GM21423 (cell line): ENCODE data around the gene RYR2.
"Not testable (repeated sequence)": the region's sequence is repeated elsewhere in the genome, so short reads cannot be mapped to it uniquely, and the experiment has no call there.

Source experiments
- ATAC-seq: cut with Tn5 transposase; IDR thresholded peaks from one replicate; pipeline ENCODE4 v1.9.1; 2021; ENCODE audit warnings: mild to moderate bottlenecking, moderate library complexity; ENCODE audit not compliant: unreplicated experiment

Gene RYR2

GRCh38 chr1:237318748-237319147 is 276.8 kb downstream of the RYR2 start:
- ATAC-seq = no peak

DNA sequence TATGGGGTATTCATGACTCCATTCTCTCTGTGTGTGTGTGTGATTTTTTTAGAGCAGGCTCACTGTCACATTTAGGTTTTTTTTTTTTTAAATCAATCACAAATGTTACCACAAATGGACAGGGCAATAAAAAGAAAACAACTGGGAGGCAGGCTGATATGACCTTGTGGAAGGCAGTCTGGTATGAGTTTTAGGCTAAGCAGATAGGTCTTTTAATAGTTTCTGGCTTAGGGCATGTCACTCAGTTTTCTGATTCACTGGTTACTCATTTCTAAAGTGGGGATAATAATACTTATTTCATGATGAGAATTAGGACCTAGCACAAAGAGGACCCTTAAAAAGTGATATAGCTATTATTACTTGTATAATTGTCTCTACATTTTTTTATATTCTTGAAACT is 278.9 kb downstream of the RYR2 start:
- ATAC-seq = no peak

- no peak for ATAC-seq
Measured at GRCh38 chr1:237324226-237324625, 282.2 kb downstream of the RYR2 start.

DNA sequence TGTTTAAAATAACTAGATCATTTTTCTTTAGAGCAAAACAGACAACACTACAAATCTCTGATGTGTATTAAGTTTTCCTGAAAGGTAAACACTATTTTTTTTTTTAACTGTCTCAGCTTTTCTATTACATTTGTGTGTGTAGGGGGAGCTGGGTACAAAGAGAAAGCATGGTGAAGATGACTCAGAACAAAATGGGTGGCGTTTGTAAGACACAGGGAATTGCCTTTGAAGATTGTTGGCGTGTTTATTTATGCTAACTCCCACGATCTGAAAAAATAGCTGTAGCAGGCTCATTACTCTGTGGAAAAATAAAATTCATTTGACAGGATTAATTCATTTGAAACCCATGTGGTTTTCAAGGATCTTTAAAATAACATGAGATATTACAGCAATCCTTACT is 285.1 kb downstream of the RYR2 start:
- no peak for ATAC-seq

GRCh38 chr1:237340892-237341291 is 298.9 kb downstream of the RYR2 start:
- ATAC-seq = no peak

- no peak for ATAC-seq
Measured at GRCh38 chr1:237341391-237341790, 299.4 kb downstream of the RYR2 start.

DNA sequence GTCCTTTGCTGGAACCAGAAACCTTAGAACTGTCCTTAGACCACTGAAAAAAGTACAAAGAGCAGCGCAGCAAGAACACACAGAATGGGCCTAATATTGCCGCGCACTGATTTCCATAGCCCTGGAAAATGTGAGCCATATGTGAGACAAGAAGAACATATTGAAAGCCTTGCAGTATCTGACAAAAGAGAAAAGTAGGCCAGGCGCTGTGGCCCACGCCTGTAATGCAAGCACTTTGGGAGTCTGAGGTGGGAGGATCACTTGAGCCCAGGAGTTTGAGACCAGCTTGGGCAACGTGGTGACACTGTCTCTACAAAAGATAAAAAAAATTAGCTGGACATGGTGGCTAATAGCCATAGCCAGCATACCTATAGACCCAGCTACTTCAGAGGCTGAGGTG is 300.7 kb downstream of the RYR2 start:
- ATAC-seq = no peak

DNA sequence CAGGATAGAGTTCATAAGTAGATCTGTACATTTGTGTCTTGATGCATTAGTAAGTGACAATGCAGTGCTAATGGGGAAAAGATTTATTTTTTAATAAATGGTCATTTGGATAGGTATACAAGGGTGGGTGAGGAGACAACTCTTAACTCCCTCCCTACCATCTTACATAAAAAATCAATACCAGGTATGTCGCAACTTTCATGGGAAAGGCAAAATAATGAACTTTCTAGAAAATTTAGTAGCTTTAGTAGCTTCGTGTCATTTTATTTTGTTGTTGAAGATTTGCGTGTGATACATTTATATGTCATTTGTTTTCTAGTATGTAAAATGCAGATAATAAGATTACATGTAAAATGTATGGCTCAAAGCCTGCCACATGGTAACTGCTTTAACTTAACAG is 310.8 kb downstream of the RYR2 start:
- no peak for ATAC-seq

GRCh38 chr1:237353918-237354317 is 311.9 kb downstream of the RYR2 start:
- ATAC-seq = no peak

DNA sequence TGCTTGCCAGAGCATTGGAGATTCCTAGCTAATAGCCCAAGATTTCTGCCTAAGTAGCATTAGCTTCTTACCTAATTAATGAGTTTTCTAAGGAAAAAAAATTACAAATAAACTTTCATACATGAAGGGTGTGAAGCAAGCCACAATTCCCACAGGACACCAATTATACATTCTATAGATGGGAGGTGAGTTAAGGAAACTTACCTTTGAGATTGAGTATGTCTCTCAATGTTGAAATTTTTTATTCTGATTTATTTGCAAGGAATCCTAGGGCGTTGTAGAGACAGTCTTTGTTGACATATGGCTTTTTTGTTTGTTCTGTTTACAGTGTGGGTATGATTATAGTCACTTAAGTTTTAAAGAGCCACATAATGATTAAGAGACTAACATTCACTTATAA is 313.0 kb downstream of the RYR2 start:
- ATAC-seq = no peak

DNA sequence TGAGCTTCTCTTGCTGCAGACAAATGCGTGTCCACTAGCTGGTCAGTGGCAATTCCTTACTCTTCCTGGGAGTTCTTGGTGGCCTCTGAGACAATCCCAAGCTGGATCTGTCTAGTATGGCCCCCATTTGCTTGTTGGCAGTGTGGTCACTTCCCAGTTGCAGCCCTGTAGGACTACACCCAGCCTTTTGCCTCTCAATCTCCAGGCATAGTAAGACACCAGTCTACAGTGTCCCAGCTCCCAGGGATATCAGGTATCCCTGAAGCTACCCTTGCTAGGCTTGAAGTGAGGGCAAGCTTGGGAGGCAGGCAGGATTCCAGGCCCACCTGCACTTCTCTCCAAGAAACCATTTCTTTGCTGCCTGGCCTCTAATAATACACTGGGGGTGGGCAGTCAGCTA is 316.6 kb downstream of the RYR2 start:
- no peak for ATAC-seq

- no peak for ATAC-seq
Measured at GRCh38 chr1:237367758-237368157, 325.8 kb downstream of the RYR2 start.

DNA sequence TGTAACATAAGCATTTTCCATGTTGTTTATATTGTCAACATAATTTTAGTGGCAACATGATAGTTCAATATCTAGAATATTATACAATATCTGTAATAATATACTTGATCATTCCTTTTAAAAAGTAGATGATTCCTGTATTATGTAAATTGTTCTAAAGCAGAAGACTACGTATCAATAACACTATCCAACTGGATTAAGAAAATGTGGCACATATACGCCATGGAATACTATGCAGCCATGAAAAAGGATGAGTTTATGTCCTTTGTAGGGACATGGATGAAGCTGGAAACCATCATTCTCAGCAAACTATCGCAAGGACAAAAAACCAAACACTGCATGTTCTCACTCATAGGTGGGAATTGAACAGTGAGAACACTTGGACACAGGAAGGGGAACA is 329.5 kb downstream of the RYR2 start:
- ATAC-seq = not testable (repeated sequence)

DNA sequence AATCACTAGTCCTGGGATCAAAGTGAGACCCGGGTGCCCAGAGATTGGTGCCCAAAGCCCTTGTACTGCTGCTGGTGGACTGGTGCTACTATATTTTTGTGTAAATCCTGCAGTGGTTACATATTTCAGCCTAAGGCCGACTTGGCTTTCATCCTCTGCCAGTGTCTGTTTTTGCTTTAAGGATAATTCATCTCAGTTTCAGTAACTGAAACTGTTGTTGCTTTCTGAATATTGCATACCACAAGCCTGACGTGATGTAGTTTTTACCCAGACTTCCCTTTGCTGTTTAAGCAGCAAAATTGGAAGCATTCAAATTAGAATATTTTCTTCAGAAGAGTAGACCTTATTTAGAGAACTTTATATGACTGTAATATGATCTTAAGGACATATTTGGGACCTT is 341.8 kb downstream of the RYR2 start:
- ATAC-seq = no peak

- no peak for ATAC-seq
Measured at GRCh38 chr1:237384213-237384612, 342.2 kb downstream of the RYR2 start.

DNA sequence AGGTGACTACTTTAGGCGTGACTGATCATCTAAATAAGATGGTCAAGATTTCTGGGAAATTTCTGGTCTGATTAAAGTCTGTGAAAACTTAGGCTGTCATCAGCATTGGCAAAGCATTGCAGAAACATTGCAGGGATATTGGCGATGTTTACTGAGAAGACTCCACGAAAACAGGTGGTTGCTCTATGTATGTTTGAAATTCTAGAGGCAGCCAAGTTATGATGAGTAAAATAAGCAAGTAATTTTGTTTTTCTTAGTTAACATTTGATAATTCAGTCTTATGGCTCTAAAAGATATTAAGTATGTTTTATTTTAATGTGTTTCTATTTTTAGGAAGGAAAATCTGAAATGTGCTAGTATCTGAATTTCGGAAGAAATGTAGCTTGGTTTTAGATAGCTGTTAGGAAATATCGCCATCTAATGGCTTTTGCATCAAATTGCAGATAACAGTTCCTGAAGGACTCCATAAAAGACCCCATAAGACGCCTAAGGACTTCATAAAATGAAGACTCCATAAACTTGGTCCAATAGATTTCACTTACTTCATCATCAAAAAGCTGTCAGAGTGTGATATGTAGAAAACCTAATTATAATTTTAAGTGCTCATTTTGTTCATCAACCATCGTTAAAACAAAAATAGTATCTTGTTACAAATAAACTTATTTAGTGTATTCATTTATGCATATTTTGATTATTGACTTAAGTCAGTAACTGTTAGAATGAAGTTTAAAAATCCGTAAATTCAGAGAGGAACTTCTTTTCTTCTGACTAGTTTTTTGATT is 344.6 kb downstream of the RYR2 start:
- ATAC-seq = no peak

GRCh38 chr1:237387144-237387505 is 345.1 kb downstream of the RYR2 start:
- ATAC-seq = no peak

GRCh38 chr1:237390823-237391222 is 348.8 kb downstream of the RYR2 start:
- no peak for ATAC-seq

DNA sequence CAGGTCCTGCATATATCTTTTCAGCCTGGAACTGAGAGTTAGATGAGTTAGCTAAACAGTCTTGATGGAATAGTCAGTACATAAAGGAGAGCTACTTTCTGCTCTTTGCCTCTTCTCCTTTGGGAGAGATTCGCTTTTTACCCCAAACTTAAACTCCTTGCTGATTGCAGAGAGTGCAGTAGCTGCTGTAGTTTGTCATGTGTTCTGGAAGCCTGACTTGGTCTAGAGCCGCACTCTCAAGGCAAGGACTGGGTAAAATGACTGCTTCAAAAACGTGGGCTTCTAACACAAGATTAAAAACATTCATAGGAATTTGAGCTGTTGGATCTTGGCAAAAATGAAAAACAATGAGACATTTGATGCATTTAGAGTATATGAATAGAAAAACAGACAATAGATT is 351.6 kb downstream of the RYR2 start:
- ATAC-seq = no peak

DNA sequence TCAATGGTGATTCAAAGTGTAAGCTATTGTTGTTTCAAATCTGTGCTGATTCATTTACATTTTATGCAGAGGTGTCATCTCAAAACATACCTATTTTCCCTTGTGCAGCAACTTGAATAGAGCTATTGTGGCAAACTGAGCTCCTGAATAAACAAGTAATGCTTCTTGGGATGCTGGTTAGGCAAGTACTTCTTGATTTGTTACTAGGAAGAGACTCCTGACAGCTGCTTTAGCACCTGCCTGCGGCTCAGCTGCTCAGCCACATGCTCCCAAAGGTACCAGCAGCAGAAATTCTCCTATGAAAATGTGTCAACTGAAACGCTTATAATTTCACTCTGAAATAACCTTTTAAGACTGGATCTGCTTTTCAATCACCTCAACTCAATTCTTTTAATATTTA is 352.3 kb downstream of the RYR2 start:
- ATAC-seq = no peak

GRCh38 chr1:237396426-237396825 is 354.4 kb downstream of the RYR2 start:
- no peak for ATAC-seq

DNA sequence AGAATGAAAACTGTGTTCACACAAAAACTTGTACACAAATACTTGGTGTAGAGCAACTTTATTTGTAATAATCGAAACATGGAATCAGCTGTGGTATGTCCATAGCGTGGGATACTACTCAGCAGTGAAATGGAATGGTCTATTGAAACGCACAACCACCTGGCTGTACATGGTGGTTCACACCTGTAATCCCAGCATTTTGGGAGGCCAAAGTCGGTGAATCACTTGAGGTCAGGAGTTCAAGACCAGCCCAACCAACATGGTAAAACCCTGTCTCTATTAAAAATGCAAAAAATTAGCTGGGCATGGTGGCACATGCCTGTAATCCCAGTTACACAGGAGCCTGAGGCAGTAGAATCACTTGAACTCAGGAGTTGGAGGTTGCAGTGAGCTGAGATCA is 356.8 kb downstream of the RYR2 start:
- no peak for ATAC-seq

DNA sequence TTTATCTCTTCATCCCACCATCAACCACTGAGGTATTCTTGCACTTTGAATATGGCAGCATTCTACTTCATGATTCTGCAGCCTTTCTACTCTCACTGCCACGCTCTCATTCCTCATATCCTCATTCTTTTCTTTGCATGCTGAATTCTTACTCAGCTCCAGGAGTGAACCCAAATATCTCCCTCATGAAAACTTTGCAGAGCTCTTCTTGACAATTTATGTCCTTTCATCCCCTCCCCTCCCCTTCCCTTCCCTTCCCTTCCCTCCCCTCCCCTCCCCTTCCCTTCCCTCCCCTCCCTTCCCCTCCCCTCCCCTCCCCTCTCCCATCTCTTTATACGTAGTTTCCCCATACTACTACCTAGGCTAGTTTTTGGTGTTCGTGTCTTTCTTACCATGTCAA is 363.9 kb downstream of the RYR2 start:
- no peak for ATAC-seq
